ENCODE results near the gene GALNT14.

The GALNT14 gene

DNA sequence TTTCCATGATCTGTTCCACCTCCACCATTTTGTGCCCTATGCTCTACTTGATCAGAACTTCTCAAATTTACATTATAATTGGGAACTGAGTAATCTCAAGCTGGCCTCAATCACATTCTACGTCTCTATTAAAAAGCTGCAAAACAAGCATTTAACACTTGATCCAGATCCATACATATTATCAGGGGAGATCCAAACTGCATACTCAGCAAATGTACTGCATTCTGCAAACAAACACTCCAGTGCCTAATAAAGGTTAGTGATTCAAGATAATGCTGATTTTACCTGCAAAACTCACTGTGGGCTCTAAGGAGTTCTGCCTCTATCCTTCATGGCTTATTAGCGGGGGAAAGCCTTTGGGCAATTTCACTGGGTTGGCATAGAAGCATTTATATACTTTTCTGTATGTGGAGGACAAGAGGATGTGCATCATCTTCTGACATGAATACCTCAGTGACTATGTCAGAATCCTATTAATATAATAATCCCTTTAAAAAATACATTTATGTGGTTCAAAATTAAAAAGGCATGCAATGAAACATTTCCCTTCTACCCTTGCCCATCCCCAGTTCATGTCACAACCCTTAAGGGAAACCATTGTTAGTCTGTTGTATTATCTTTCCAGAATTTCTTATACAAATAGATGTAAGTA is 40.2 kb downstream of the GALNT14 start:
- Histone ChIP-seq H3K27me3 (ENCODE audit: insufficient read depth, low read depth, severe bottlenecking) (no peaks in the 10 kb centered on the region), H3K9me3 (ENCODE audit: severe bottlenecking) (no peaks in the 10 kb centered on the region), H3K27ac (no peak overlapping the region), H3K4me3 (ENCODE audit: low read depth, low read length) (no peak overlapping the region), H3K36me3 (no peaks in the 10 kb centered on the region)
- DNase-seq, result no peak
- TF ChIP-seq, protein P1, sequence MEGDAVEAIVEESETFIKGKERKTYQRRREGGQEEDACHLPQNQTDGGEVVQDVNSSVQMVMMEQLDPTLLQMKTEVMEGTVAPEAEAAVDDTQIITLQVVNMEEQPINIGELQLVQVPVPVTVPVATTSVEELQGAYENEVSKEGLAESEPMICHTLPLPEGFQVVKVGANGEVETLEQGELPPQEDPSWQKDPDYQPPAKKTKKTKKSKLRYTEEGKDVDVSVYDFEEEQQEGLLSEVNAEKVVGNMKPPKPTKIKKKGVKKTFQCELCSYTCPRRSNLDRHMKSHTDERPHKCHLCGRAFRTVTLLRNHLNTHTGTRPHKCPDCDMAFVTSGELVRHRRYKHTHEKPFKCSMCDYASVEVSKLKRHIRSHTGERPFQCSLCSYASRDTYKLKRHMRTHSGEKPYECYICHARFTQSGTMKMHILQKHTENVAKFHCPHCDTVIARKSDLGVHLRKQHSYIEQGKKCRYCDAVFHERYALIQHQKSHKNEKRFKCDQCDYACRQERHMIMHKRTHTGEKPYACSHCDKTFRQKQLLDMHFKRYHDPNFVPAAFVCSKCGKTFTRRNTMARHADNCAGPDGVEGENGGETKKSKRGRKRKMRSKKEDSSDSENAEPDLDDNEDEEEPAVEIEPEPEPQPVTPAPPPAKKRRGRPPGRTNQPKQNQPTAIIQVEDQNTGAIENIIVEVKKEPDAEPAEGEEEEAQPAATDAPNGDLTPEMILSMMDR (IDR thresholded peaks at IDR 0.05; ENCODE audit: low read depth, low read length), result no peak

DNA sequence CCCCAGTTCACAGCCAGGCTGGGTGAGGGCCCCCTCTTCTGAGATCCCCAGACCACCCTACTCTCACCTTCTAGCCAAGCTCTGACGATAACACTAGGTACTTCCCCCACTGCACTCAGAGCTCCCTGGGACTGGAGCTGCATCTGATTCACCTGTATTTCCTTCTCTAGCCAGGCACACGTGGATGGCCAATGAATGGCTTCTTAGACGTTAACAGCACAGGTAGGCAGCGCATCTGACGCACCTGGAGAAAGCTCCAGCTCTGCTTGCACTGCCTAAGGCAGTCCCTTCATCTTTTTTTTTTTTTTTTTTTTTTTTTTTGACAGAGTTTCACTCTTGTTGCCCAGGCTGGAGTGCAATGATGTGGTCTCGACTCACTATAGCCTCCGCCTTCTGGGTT is 48.1 kb downstream of the GALNT14 start:
- H3K27ac ChIP-seq, result no peak overlapping the region
- TF ChIP-seq, protein P1 (IDR thresholded peaks at IDR 0.05; ENCODE audit: low read depth, low read length), result no peak
- no peak overlapping the region for H3K4me3 ChIP-seq (ENCODE audit: low read depth, low read length)

DNA sequence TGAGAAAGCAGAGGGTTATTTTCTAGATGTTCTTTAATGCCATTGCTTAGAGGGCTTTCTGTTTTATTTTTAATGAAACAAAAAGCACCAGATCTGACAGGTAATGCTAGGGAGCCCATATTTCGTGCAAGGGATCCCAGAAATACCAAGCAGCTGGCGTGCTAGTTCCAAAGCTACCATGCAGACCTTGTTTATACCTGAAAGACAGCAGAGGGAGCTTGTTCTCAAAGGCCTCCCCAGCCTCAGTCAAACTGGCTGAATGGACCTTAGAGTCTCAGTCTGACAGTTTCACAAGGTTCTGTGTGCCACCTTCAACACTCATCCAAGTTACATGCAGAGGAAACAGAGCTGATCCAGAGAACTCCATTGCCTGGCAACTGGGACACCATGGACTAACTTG is 48.6 kb downstream of the GALNT14 start:
- H3K9me3 ChIP-seq (ENCODE audit: severe bottlenecking), result no peaks in the 10 kb centered on the region
- no peaks in the 10 kb centered on the region for H3K27me3 ChIP-seq (ENCODE audit: insufficient read depth, low read depth, severe bottlenecking)
- TF ChIP-seq, protein P1 (IDR thresholded peaks at IDR 0.05; ENCODE audit: low read depth, low read length), result peak; percentile 36; the same call in 1 of the 2 replicates
- H3K4me3 ChIP-seq (ENCODE audit: low read depth, low read length), result no peak overlapping the region
- no peaks in the 10 kb centered on the region for H3K36me3 ChIP-seq
- no peak overlapping the region for H3K27ac ChIP-seq
- DNase-seq, result no peak

More for the DNA sequence above, 48.1 kb downstream of the GALNT14 start:
- Histone ChIP-seq H3K27me3 (ENCODE audit: insufficient read depth, low read depth, severe bottlenecking) (no peaks in the 10 kb centered on the region), H3K9me3 (ENCODE audit: severe bottlenecking) (no peaks in the 10 kb centered on the region), H3K36me3 (no peaks in the 10 kb centered on the region)
- no peak for DNase-seq

DNA sequence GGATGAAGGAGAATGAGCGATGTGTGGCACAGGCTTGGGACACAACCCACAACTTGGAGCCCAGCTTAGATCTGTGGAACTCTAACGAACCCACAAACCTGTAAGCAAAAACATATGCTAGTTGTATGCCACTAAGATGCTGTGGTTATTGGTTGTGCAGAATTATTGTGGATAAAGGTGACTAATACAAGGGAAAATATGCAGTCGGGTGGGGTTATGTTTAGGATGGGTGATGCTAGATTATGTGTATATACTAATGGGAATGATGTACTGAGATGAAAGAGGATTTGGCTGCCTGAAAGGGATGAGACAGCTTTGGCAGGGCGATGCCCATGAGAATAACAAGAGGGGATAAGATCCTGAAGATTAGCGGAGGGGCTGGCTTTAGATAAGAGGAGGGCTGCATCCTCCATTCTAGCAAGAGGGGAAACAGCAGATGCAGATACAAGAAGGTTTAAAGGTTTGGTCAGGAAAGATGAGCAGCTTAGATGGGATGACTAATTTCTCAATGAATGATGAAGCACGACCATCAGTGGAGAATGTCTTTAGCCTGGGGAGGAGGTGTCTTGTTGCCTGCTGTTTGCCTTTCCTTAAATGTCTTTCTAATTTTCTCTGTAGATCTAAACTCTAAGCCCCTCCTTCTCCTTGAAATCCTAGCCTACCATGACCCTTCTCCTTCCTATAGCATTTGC is 49.6 kb downstream of the GALNT14 start:
- Histone ChIP-seq H3K9me3 (ENCODE audit: severe bottlenecking) (no peaks in the 10 kb centered on the region), H3K27me3 (ENCODE audit: insufficient read depth, low read depth, severe bottlenecking) (no peaks in the 10 kb centered on the region), H3K4me3 (ENCODE audit: low read depth, low read length) (no peak overlapping the region), H3K36me3 (no peaks in the 10 kb centered on the region), H3K27ac (no peak overlapping the region)
- DNase-seq, result peak; percentile 88
- TF ChIP-seq, protein P1 (IDR thresholded peaks at IDR 0.05; ENCODE audit: low read depth, low read length), result no peak

DNA sequence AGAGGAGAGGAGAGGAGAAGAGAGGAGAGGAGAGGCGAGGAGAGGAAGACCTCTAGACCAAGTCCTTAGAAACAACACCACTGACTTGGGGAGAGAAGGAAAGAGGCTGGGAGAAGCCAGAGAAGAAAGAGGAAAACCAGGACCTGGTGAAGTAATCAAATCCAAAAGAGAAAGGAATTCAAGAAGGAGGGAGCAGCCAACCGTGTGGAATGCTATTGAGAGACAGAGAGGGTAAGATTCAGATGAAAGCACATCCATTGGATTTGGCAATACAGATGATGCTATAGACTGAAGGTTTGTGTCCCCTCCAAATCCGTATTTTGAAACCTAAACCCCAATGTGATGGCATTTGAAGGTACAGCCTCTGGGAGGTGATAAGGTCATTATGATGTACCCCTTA is 50.7 kb downstream of the GALNT14 start:
- H3K9me3 ChIP-seq (ENCODE audit: severe bottlenecking), result no peaks in the 10 kb centered on the region
- no peaks in the 10 kb centered on the region for H3K36me3 ChIP-seq
- H3K27ac ChIP-seq, result no peak overlapping the region
- H3K27me3 ChIP-seq (ENCODE audit: insufficient read depth, low read depth, severe bottlenecking), result no peaks in the 10 kb centered on the region
- TF ChIP-seq, protein P1 (IDR thresholded peaks at IDR 0.05; ENCODE audit: low read depth, low read length), result no peak
- DNase-seq, result no peak
- H3K4me3 ChIP-seq (ENCODE audit: low read depth, low read length), result no peak overlapping the region
